Fibroblast of lung (primary cell): ENCODE results near the gene NR2F6. TPM values are rescaled to one million over a fixed set of nuclear protein-coding genes. Genes with fewer than 3 reads are reported as not detected.
"Not testable (repeated sequence)": the region's sequence is repeated elsewhere in the genome, so short reads cannot be mapped to it uniquely, and the experiment has no call there.

Experiments used
- DNase-seq, 2 donors: peaks; one replicate each; pipeline versions ENCODE4 v3.0.0 to v3.0.0-alpha.2; 2010; ENCODE audit warnings: low read depth in 2 of 2
- H2AFZ ChIP-seq: 2 replicates; pipeline ENCODE4 v1.5.1; 2012; ENCODE audit warnings: low read length, control low read depth, inconsistent platforms
- H3K27ac ChIP-seq: 2 replicates; pipeline ENCODE4 v1.5.1; 2011; ENCODE audit warnings: low read length, control low read depth; ENCODE audit not compliant: insufficient read depth
- H3K27me3 ChIP-seq: 2 replicates; pipeline ENCODE4 v1.5.1; 2011; ENCODE audit warnings: mild to moderate bottlenecking, low read length; ENCODE audit not compliant: control insufficient read depth, insufficient read depth
- H3K36me3 ChIP-seq: 2 replicates; pipeline ENCODE4 v1.5.1; 2011; ENCODE audit warnings: low read length; ENCODE audit not compliant: control insufficient read depth, insufficient read depth
- H3K4me1 ChIP-seq: 2 replicates; pipeline ENCODE4 v1.5.1; 2011; ENCODE audit warnings: low read length; ENCODE audit not compliant: control insufficient read depth, insufficient read depth; ENCODE audit errors: extremely low read depth
- H3K4me2 ChIP-seq: 2 replicates; pipeline ENCODE4 v1.5.1; 2011; ENCODE audit warnings: low read length, control low read depth; ENCODE audit not compliant: insufficient read depth; ENCODE audit errors: extremely low read depth
- H3K4me3 ChIP-seq, 4 experiments: fragments of 200-600 bp in 1 of 4; sonication (generic) in 1 of 4; replicated peaks in 1 of 4; 2 replicates each; pipeline ENCODE4 v1.5.1; 2011 to 2016; ENCODE audit warnings: low read length in 4 of 4, low read depth in 3 of 4, mild to moderate bottlenecking in 3 of 4, control low read depth in 2 of 4, inconsistent platforms in 1 of 4, mixed read lengths in 1 of 4; ENCODE audit not compliant: insufficient read depth in 1 of 4; ENCODE audit errors: control extremely low read depth in 1 of 4
- H3K79me2 ChIP-seq: 2 replicates; pipeline ENCODE4 v1.5.1; 2012; ENCODE audit warnings: mild to moderate bottlenecking, low read length, inconsistent platforms; ENCODE audit not compliant: control insufficient read depth, insufficient read depth
- H3K9ac ChIP-seq: 2 replicates; pipeline ENCODE4 v1.5.1; 2011; ENCODE audit warnings: mild to moderate bottlenecking, low read length, control low read depth; ENCODE audit not compliant: insufficient read depth
- H3K9me3 ChIP-seq: 2 replicates; pipeline ENCODE4 v1.5.1; 2012; ENCODE audit warnings: low read depth, low read length; ENCODE audit not compliant: control insufficient read depth, insufficient read depth
- H4K20me1 ChIP-seq: 2 replicates; pipeline ENCODE4 v1.5.1; 2011; ENCODE audit warnings: low read length; ENCODE audit not compliant: control insufficient read depth, insufficient read depth; ENCODE audit errors: extremely low read depth
- CTCF ChIP-seq, 2 donors: IDR thresholded peaks in 1 of 2; conservative IDR thresholded peaks in 1 of 2; 1 replicate in 1 of 2; 2 replicates in 1 of 2; pipeline ENCODE4 v1.5.1; 2011 to 2012; ENCODE audit warnings: low read length in 2 of 2, control low read depth in 1 of 2, inconsistent platforms in 1 of 2, low read depth in 1 of 2, mild to moderate bottlenecking in 1 of 2
- EZH2 ChIP-seq: IDR thresholded peaks from 2 replicates; pipeline ENCODE4 v1.5.1; 2012; ENCODE audit warnings: low read length, control low read depth, mild to moderate bottlenecking; ENCODE audit errors: missing control alignments
- polyA plus RNA-seq, 2 donors: library from polyadenylated mRNA; depleted of rRNA in 1 of 2; stranded (reverse) in 1 of 2; unstranded in 1 of 2; fragments of >200 nt; gene quantifications; 2 replicates each; pipeline ENCODE4 v1.2.1, GENCODE V29; 2011 to 2012; ENCODE audit warnings: missing spikeins in 1 of 2
- total RNA-seq: library from RNA; depleted of rRNA; stranded (reverse); fragments of >200 nt; gene quantifications from 2 replicates; pipeline ENCODE4 v1.2.1, GENCODE V29; 2014

Gene NR2F6
- total and polyA plus RNA-seq, 2 donors (not counting 1 experiment from before 2014, with no cell fraction given), result 9.6 to 42.4 TPM

DNA sequence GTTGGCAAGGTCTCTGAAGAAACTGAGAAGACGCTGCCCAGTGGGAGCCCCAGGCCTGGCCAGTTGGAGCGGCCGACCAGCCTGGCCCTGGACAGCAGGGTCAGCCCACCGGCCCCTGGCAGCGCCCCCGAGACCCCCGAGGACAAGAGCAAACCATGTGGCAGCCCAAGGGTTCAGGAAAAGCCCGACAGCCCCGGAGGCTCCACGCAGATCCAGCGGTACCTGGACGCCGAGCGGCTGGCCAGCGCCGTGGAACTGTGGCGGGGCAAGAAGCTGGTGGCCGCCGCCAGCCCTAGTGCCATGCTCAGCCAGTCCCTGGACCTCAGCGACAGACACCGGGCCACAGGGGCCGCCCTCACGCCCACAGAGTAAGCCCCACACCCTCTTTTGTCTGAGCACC, 50.6 kb downstream of the NR2F6 start:
- no peaks in the 10 kb centered on the region for H3K27me3 ChIP-seq
- H3K4me2 ChIP-seq, result no peak overlapping the region
- TF ChIP-seq EZH2 (no peak), CTCF (conservative IDR thresholded peaks at IDR 0.05 in 1 of 2, IDR thresholded peaks at IDR 0.05 in 1 of 2; ENCODE audit: low read depth in 1 of 2, low read length in 2 of 2) (no peak)
- no peaks in the 10 kb centered on the region for H4K20me1 ChIP-seq
- no peaks in the 10 kb centered on the region for H3K9me3 ChIP-seq
- H2AFZ ChIP-seq, result no peak overlapping the region
- peaks cover 40% of the 10 kb centered on the region for H3K36me3 ChIP-seq
- no peak overlapping the region for H3K4me3 ChIP-seq
- DNase-seq, result no peak
- no peaks in the 10 kb centered on the region for H3K4me1 ChIP-seq
- no peaks in the 10 kb centered on the region for H3K79me2 ChIP-seq
- no peak overlapping the region for H3K27ac ChIP-seq
- no peak overlapping the region for H3K9ac ChIP-seq

DNA sequence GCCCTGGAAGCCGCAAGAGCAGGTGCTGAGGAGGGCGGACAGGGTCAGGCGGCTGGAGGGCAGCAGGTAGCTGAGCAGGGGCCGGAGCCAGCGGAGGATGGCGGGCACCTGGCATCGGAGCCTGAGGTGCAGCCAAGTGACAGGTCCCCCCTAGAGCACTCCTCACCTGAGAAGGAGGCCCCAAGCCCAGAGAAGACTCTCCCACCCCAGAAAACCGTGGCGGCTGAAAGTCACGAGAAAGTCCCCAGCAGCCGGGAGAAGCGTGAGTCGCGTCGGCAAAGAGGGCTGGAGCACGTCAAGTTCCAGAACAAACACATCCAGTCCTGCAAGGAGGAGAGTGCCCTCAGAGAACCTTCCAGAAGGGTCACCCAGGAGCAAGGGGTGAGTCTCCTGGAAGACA, 51.1 kb downstream of the NR2F6 start:
- Histone ChIP-seq H3K27ac (no peak overlapping the region), H3K9me3 (no peaks in the 10 kb centered on the region), H3K27me3 (no peaks in the 10 kb centered on the region), H3K79me2 (no peaks in the 10 kb centered on the region), H3K4me2 (no peak overlapping the region), H3K4me1 (no peaks in the 10 kb centered on the region), H3K9ac (no peak overlapping the region), H2AFZ (no peak overlapping the region), H3K4me3 (no peak overlapping the region), H4K20me1 (no peaks in the 10 kb centered on the region), H3K36me3 (peaks cover 40% of the 10 kb centered on the region)
- no peak for TF ChIP-seq EZH2
- TF ChIP-seq CTCF (conservative IDR thresholded peaks at IDR 0.05 in 1 of 2, IDR thresholded peaks at IDR 0.05 in 1 of 2; ENCODE audit: low read depth in 1 of 2, low read length in 2 of 2), result no peak
- DNase-seq, result no peak

GRCh38 chr19:17192751-17193150, 53.0 kb downstream of the NR2F6 start:
- no peaks in the 10 kb centered on the region for H3K79me2 ChIP-seq
- H4K20me1 ChIP-seq, result no peaks in the 10 kb centered on the region
- no peak for TF ChIP-seq EZH2
- TF ChIP-seq CTCF (conservative IDR thresholded peaks at IDR 0.05 in 1 of 2, IDR thresholded peaks at IDR 0.05 in 1 of 2; ENCODE audit: low read depth in 1 of 2, low read length in 2 of 2), result no peak
- H3K27ac ChIP-seq, result no peak overlapping the region
- peaks cover 40% of the 10 kb centered on the region for H3K36me3 ChIP-seq
- no peaks in the 10 kb centered on the region for H3K9me3 ChIP-seq
- H2AFZ ChIP-seq, result no peak overlapping the region
- no peak overlapping the region for H3K9ac ChIP-seq
- no peak for DNase-seq
- H3K4me3 ChIP-seq, result no peak overlapping the region
- H3K4me2 ChIP-seq, result no peak overlapping the region
- H3K4me1 ChIP-seq, result no peaks in the 10 kb centered on the region
- no peaks in the 10 kb centered on the region for H3K27me3 ChIP-seq

GRCh38 chr19:17191736-17192135, 54.0 kb downstream of the NR2F6 start:
- not testable (repeated sequence) for H2AFZ ChIP-seq, H3K27ac ChIP-seq, H4K20me1 ChIP-seq, H3K4me2 ChIP-seq, H3K27me3 ChIP-seq, H3K4me3 ChIP-seq, H3K9me3 ChIP-seq, H3K79me2 ChIP-seq, H3K9ac ChIP-seq, H3K4me1 ChIP-seq, DNase-seq
- H3K36me3 ChIP-seq, result peaks cover 43% of the 10 kb centered on the region
